ENCODE data around the gene TJP1. TPM values are rescaled to one million over a fixed set of nuclear protein-coding genes. Genes with fewer than 3 reads are reported as not detected.
"Not testable (repeated sequence)": the region's sequence is repeated elsewhere in the genome, so short reads cannot be mapped to it uniquely, and the experiment has no call there.

Gene TJP1
- total RNA-seq, 4 donors from 2014 or later = 74.1 to 91.0 (median 81.0) TPM

DNA sequence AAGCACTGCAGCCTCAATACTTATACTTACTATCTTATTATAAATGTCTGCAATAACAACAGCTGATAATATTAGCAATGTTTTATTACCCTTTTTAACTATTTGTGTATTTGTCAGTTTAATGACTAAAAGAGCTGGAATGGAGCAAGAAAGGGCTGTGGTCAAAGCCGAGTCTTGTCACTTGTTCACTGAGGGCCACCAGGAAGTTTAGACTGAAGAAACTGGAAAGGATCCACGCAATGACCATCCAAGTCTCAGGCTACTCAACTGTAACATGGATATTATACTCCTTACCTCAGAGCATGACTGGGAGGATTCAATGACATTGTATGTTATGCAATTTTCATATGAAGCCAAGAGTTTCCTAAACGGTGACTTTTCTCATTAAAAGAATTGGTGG, 90.4 kb downstream of the TJP1 start:
- no peaks in the 10 kb centered on the region for H3K9me3 ChIP-seq
- H3K27me3 ChIP-seq = no peaks in the 10 kb centered on the region
- no peak overlapping the region for H3K27ac ChIP-seq
- no peaks in the 10 kb centered on the region for H3K4me1 ChIP-seq
- WGBS = 74% methylated on average over 3 of the region's 3 CpGs
- no peak overlapping the region for H3K4me3 ChIP-seq
- TF ChIP-seq CTCF (IDR thresholded peaks at IDR 0.05) = no peak
- TF ChIP-seq POLR2A (IDR thresholded peaks at IDR 0.05) = no peak
- no peak for TF ChIP-seq POLR2AphosphoS5 (IDR thresholded peaks at IDR 0.05)
- TF ChIP-seq EP300 (IDR thresholded peaks at IDR 0.05) = no peak
- no peak for DNase-seq (ENCODE audit: low spot score in 2 of 2)
- H3K36me3 ChIP-seq = peaks cover 63% of the 10 kb centered on the region

- WGBS = 95% methylated on average over 15 of the region's 15 CpGs
Observed at GRCh38 chr15:29730471-29730870, 91.8 kb downstream of the TJP1 start.

GRCh38 chr15:29728418-29728817, 93.8 kb downstream of the TJP1 start:
- peaks cover 70% of the 10 kb centered on the region for H3K36me3 ChIP-seq
- WGBS = 63% methylated on average over 2 of the region's 2 CpGs
- H3K4me1 ChIP-seq = no peaks in the 10 kb centered on the region
- no peaks in the 10 kb centered on the region for H3K27me3 ChIP-seq
- H3K4me3 ChIP-seq = no peak overlapping the region
- no peaks in the 10 kb centered on the region for H3K9me3 ChIP-seq
- TF ChIP-seq POLR2A (IDR thresholded peaks at IDR 0.05) = no peak
- no peak for TF ChIP-seq EP300 (IDR thresholded peaks at IDR 0.05)
- TF ChIP-seq CTCF (IDR thresholded peaks at IDR 0.05) = no peak
- TF ChIP-seq POLR2AphosphoS5 (IDR thresholded peaks at IDR 0.05) = no peak
- H3K27ac ChIP-seq = no peak overlapping the region
- DNase-seq (ENCODE audit: low spot score in 2 of 2) = no peak

More at GRCh38 chr15:29730471-29730870, 91.8 kb downstream of the TJP1 start:
- not testable (repeated sequence) for H3K4me1 ChIP-seq; H3K4me3 ChIP-seq; H3K27me3 ChIP-seq; H3K9me3 ChIP-seq; DNase-seq (ENCODE audit: low spot score in 2 of 2); H3K27ac ChIP-seq
- peaks cover 65% of the 10 kb centered on the region for H3K36me3 ChIP-seq

- Histone ChIP-seq H3K27me3 (no peaks in the 10 kb centered on the region), H3K27ac (no peak overlapping the region), H3K9me3 (no peaks in the 10 kb centered on the region), H3K4me3 (no peak overlapping the region), H3K36me3 (peaks cover 72% of the 10 kb centered on the region), H3K4me1 (no peaks in the 10 kb centered on the region)
- 76% methylated on average over 5 of the region's 5 CpGs for WGBS
- no peak for DNase-seq (ENCODE audit: low spot score in 2 of 2)
- TF ChIP-seq POLR2A (IDR thresholded peaks at IDR 0.05) (no peak), CTCF (IDR thresholded peaks at IDR 0.05) (no peak), EP300 (IDR thresholded peaks at IDR 0.05) (no peak), POLR2AphosphoS5 (IDR thresholded peaks at IDR 0.05) (no peak)
Observed at GRCh38 chr15:29727871-29728270, 94.4 kb downstream of the TJP1 start.

GRCh38 chr15:29726553-29726952, 95.7 kb downstream of the TJP1 start:
- H3K4me1 ChIP-seq = no peaks in the 10 kb centered on the region
- H3K27ac ChIP-seq = no peak overlapping the region
- peaks cover 72% of the 10 kb centered on the region for H3K36me3 ChIP-seq
- TF ChIP-seq POLR2A (IDR thresholded peaks at IDR 0.05) (no peak), CTCF (IDR thresholded peaks at IDR 0.05) (no peak), POLR2AphosphoS5 (IDR thresholded peaks at IDR 0.05) (no peak), EP300 (IDR thresholded peaks at IDR 0.05) (no peak)
- no peak overlapping the region for H3K4me3 ChIP-seq
- 89% methylated on average over 7 of the region's 7 CpGs for WGBS
- no peaks in the 10 kb centered on the region for H3K27me3 ChIP-seq
- DNase-seq (ENCODE audit: low spot score in 2 of 2) = no peak
- no peaks in the 10 kb centered on the region for H3K9me3 ChIP-seq

DNA sequence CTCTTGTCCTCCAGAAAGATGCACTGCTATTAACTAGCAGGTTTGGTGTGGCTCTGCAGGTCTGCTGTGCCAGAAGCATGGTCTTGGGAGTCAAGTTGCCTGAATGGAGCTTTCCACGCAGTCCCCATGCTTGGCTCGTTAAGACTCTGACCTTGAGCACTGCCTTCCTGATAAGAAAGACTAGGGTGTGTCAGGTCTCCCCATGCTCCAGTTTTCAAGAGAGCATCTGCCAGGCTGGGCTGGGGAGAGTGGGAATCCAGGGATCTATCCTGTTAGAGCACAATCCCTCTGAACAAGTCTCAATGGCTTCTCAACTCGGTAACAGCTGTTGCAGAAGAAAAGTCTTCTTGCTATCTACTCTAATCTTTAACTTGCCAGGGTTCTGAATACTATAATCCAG, 98.2 kb downstream of the TJP1 start:
- TF ChIP-seq POLR2AphosphoS5 (IDR thresholded peaks at IDR 0.05) (no peak), EP300 (IDR thresholded peaks at IDR 0.05) (no peak), POLR2A (IDR thresholded peaks at IDR 0.05) (no peak), CTCF (IDR thresholded peaks at IDR 0.05) (no peak)
- 76% methylated on average over 3 of the region's 3 CpGs for WGBS
- H3K36me3 ChIP-seq = peaks cover 87% of the 10 kb centered on the region
- no peaks in the 10 kb centered on the region for H3K9me3 ChIP-seq
- no peak overlapping the region for H3K27ac ChIP-seq
- no peaks in the 10 kb centered on the region for H3K4me1 ChIP-seq
- no peaks in the 10 kb centered on the region for H3K27me3 ChIP-seq
- DNase-seq (ENCODE audit: low spot score in 2 of 2) = no peak
- no peak overlapping the region for H3K4me3 ChIP-seq

Measured in suprapubic skin (tissue), 4 donors.